Inflammatory macrophage treated with lipopolysaccharide for 4 hours (primary cell): ENCODE measurements around the gene RFPL2.
A peak's percentile ranks its signal among the peaks of the same experiment; 100 is the strongest.
"Not testable (repeated sequence)": the region's sequence is repeated elsewhere in the genome, so short reads cannot be mapped to it uniquely, and the experiment has no call there.

Experiments
- DNase-seq: peaks from one replicate; pipeline ENCODE4 v3.0.0-alpha.2; 2020

The RFPL2 gene

DNA sequence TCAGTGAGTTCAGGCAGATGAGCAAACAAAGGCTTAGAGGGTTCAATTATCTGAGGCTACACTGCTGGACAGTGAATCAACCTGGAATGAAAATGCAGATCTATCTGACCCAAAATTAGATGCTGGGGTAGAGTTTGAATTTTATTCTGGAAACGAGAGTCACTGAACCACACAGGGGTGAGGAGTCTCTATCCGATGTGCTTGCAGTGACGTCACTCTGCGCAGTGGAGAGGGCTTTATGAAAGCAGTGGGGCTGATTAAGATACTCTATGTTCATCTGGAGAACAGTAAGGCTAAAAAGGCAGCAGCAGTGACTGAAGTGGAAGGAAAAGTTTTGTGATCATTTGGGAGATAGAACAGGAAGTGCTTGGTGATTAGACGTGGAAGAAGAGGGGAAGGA, 44.5 kb downstream of the RFPL2 start:
- DNase-seq, result not testable (repeated sequence)

DNA sequence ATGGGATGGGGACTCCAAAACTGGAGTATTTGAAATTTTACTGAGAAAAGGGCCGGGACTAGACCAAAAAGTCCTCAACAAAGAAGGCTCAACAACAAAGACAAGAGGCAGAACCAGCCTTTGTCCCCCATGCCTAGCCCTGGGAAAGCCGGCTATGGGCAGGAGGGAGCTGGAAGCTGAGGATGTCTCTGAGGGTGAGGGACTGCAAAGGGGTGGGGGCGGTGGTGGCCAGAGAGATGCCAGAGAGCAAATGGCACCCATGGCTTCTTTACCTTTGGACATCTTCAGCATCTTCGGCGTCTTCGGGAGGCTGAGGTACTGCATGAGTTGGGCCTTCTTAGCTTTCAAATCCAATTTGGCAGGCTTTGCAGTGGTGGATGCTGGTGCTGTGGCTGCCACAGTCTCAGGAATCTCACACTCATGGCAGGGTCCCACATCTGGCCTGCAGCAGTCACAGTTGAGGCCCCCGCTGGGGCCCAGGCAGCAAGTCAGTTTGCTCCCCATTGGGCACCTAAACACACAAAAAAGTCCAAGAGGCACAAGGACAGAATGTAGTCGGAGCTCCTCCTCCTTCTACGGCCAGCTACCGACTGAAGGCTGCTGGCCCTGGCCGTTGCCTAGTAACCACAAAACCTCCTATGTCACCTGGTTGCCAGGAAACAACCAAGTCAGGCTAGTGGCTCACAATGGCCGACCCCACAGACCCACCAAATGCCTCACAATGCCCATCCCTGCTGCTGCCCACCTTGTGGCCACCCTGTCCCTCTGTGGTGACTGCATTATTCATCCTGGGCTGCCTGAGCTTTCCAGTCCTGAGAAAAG, 46.0 kb downstream of the RFPL2 start, which contains the start of gene C22orf42:
TSS of gene C22orf42 (minus strand) at position 592 of the 822 bp plus-strand sequence. CDS start at position 504, 88 bp downstream.
- no peak for DNase-seq

DNA sequence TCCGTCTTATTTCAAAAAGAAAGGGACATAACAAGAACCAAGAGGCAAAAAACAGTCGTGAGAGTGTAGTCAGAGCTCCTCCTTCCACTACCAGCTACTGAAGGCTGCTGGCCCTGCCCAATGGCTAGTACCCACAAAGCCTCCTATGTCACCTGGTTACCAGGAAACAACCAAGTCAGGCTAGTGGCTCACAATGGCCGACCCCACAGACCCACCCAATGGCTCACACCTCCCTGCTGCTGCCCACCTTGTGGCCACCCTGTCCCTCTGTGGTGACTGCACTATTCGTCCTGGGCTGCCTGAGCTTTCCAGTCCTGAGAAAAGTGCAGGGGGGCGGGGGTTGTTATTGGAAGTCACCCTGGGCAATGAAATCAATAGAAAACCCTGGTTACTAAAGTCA, 47.2 kb downstream of the RFPL2 start:
- not testable (repeated sequence) for DNase-seq

DNA sequence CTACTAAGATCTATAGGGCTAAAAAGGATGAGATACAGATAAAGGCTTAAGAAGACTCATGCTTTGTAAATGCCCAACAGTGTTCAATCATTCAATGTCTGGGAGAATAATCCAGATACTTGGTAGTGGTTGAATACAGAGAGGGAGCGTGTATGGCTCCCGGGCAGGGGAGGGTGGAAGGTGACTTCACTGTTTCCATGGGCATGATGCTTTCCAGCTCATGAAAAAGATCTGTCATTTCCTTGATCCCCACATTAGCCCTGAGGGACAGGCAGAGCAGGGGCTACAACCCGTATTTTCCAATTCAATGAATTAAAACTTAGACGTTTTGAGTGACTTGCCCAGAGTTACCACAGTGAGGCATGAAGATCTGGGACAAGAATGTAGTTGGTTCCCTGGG, 50.1 kb downstream of the RFPL2 start:
- not testable (repeated sequence) for DNase-seq

DNA sequence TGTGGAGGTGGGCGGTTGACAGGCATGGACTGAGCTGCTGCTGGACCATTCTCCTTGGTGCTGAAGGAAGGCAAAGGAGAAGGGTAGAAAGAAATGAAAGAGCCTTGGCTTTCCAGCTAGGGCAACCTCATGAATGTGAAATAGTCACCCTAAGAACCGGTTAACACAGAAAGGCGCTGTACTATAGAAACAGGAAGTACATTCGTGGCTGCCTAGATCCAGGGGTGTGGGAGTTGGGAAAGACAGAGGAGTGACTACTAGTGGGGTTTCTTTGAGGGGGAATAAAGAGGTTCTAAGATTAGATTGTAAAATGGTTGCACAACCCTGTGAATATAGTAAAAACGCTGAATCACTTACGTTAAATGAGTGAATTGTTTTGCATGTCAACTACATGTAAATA, 53.2 kb downstream of the RFPL2 start:
- DNase-seq, result peak; percentile 53

DNA sequence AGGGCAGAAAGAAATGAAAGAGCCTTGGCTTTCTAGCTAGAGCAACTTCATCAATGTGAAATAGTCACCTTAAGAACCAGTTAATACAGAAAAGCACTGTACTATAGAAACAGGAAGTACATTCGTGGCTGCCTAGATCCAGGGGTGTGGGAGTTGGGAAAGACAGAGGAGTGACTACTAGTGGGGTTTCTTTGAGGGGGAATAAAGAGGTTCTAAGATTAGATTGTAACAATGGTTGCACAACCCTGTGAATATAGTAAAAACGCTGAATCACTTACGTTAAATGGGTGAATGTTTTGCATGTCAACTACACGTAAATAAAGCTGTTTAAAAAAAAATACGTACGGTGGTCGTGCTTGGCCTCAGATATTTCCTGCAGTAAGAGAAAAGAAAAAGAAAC, 54.2 kb downstream of the RFPL2 start:
- peak; percentile 51 for DNase-seq

DNA sequence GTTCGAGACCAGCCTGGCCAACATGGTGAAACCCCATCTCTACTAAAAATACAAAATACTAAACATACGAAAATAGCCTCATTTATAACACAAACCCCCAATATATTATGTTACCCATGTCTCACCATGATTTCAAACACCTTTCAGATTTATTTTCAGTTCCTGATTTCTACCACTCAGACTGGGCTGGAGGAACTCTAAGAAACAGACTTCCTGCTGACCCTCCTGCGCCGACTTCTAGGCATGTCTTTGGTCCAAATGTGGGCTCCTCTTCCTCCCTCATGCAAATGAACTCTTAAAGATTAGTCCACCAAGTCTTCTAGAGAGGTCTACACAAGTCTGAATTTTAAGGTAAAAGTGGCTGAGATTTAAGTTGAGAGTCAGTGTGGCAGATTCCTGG, 56.5 kb downstream of the RFPL2 start:
- peak; percentile 23 for DNase-seq

DNA sequence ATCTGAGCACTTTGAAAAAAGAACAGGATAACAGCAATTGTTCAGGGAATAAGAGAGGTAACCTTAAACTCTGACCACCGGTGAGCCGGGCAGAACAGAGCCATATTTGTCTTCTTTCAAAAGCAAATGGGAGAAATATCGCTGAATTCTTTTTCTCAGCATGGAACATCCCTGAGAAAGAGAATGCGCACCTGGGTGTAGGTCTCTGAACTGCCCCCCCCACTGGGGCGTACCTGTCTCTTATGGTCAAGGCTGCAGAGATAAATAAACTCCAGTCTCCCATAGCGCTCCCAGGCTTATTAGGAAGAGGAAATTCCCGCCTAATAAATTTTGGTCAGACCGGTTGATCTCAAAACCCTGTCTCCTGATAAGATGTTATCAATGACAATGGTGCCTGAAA, 57.7 kb downstream of the RFPL2 start:
- DNase-seq, result not testable (repeated sequence)

DNA sequence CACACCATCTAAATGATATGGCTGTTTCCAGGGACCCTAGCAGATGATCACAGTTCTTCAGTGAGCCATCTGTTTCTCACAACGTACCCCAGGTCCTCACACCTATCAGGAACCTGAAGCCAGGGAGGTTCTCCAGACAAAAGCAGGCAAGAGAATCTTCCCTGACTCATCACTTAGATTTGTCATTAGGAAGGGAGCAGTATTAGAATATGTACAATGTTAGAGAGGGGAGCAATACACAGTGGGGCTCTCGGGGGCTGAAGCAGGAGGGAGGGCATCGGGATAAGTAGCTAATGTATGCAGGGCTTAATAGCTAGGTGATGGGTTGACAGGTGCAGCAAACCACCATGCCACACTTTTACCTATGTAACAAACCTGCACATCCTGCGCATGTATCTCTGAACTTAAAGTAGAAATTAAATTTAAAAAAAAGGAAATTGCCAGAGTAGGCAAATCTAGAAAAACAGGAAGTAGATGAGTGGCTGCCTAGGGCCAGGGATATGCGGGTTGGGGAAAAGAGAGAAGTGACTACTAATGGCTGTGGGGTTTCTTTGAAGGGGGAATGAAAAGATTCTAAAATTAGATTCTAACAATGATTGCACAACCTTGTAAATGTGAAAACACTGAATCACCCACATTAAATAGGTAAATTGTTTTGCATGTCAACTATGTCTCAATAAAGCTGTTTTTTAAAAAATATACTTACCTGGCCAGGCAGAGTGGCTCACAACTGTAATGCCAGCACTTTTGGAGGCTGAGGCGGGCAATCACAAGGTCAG, 60.2 kb downstream of the RFPL2 start:
- DNase-seq, result peak; percentile 91

DNA sequence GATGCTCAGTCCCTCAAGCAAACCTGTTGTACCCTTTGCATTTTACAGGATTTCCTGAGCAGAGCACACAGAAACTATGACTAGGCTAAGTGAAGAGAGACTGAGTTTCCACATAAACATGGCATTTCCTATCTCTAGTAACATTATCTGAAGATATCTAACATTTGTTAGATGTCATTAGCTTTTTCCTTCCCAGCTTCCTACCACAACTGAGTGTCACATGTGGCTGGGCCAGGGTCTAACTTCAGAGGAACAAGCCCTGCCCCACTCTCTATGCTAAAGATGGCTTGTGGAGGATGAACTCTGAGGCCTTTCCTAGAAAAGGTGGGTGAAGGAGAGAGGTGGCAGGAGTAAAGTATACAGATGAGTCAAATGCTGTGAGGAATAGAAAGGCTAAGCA, 62.3 kb downstream of the RFPL2 start:
- no peak for DNase-seq

DNA sequence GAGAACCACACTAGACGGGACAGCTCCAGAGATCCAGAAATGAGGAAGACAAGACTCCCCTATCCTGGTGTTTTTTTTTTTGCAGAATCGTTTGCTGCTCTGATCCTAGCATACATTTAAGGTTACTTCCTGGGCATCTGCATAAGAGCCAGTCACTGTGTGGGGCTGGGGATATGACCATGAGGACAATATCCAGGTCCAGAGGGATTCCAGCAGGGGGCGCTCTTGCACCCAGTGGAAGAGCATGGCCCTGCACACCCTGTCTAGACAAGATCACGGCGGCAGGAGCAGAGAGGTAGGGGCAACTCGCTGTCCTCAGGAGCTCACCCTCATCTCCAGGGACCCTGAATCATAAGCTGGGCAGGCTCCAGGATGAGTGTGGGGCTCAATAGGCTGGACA, 64.2 kb downstream of the RFPL2 start:
- not testable (repeated sequence) for DNase-seq
